K562 (cell line): ENCODE results near the gene ADK. TPM values are rescaled to one million over a fixed set of nuclear protein-coding genes. Genes with fewer than 3 reads are reported as not detected.

Source experiments
- ATAC-seq: fragments of 200-7000 bp; cut with Tn5 transposase; 3 replicates; pipeline ENCODE4 v1.9.1; 2020; ENCODE audit warnings: moderate library complexity
- BruUV-seq: library from RNA; stranded (reverse); fragments of 400-500 nt; replicated peaks from 2 replicates; lab custom pipeline; 2021; lab: Mats Ljungman, UMichigan
- CTCF ChIA-PET: fragments of 300-600 bp; formaldehyde crosslinking; extraction: SDS; loops from one replicate; lab custom pipeline; 2021; ENCODE audit warnings: low intra/inter-chr PET ratio; lab: Yijun Ruan, JAX
- POLR2A ChIA-PET: fragments of 300-600, 350-650 bp; sonication (Branson Sonifier 250); formaldehyde crosslinking; extraction: SDS; loops from one replicate; lab custom pipeline; 2021; ENCODE audit warnings: antibody characterized with exemption, inconsistent platforms; lab: Yijun Ruan, JAX
- DNase-seq, 4 experiments: peaks; one replicate each; pipeline versions ENCODE4 v3.0.0 to v3.0.0-alpha.2; 2011 to 2018; ENCODE audit warnings: low spot score in 3 of 4, mixed read lengths in 3 of 4; ENCODE audit errors: extremely low read depth in 1 of 4
- FAIRE-seq: peaks from 2 replicates; lab custom pipeline; 2011; peaks lifted over from hg19 to GRCh38; lab: Jason Lieb, UNC
- H2AFZ ChIP-seq: 2 replicates; pipeline ENCODE4 v1.6.0; 2011; ENCODE audit warnings: low read depth, low read length, control low read depth, inconsistent platforms
- H3K27ac ChIP-seq: fragments of 200-600 bp; 3 replicates; pipeline ENCODE4 v1.8.0; 2011; ENCODE audit warnings: low read depth, mild to moderate bottlenecking, control low read depth, inconsistent platforms, low read length, moderate library complexity, mixed read lengths; ENCODE audit errors: extremely low read depth
- H3K27me3 ChIP-seq, 2 experiments: fragments of 300-600 bp in 1 of 2; 2 replicates in 1 of 2; 3 replicates in 1 of 2; pipeline versions ENCODE4 v1.6.0 to v1.8.0; 2011; ENCODE audit warnings: inconsistent platforms in 2 of 2, low read length in 2 of 2, mild to moderate bottlenecking in 1 of 2, mixed read lengths in 1 of 2, moderate library complexity in 1 of 2; ENCODE audit not compliant: control insufficient read depth in 2 of 2, insufficient read depth in 2 of 2
- H3K36me3 ChIP-seq: fragments of 300-600 bp; 3 replicates; pipeline ENCODE4 v1.8.0; 2011; ENCODE audit warnings: mild to moderate bottlenecking, low read length, inconsistent platforms; ENCODE audit not compliant: control insufficient read depth, insufficient read depth
- H3K4me1 ChIP-seq, 2 experiments: fragments of 200-600 bp in 1 of 2; replicated peaks in 1 of 2; 2 replicates in 1 of 2; 3 replicates in 1 of 2; pipeline versions ENCODE4 v1.5.1 to v1.8.0; 2011; ENCODE audit warnings: inconsistent platforms in 2 of 2, low read length in 2 of 2, mild to moderate bottlenecking in 1 of 2, mixed read lengths in 1 of 2, moderate library complexity in 1 of 2; ENCODE audit not compliant: control insufficient read depth in 2 of 2, insufficient read depth in 2 of 2
- H3K4me2 ChIP-seq: 2 replicates; pipeline ENCODE4 v1.6.1; 2011; ENCODE audit warnings: low read length, control low read depth, inconsistent platforms, mixed read lengths; ENCODE audit not compliant: insufficient read depth
- H3K4me3 ChIP-seq: fragments of 200-600 bp; sonication (generic), shearing (Covaris generic); 2 replicates; pipeline ENCODE4 v1.5.1; 2016; ENCODE audit warnings: control low read depth, inconsistent platforms
- H3K79me2 ChIP-seq: fragments of 200-600 bp; 3 replicates; pipeline ENCODE4 v1.8.0; 2011; ENCODE audit warnings: low read length, inconsistent platforms; ENCODE audit not compliant: control insufficient read depth, insufficient read depth
- H3K9ac ChIP-seq, 2 experiments: 2 replicates each; pipeline versions ENCODE4 v1.6.0 to v1.6.1; 2011; ENCODE audit warnings: low read depth in 2 of 2, low read length in 2 of 2, control low read depth in 1 of 2, inconsistent platforms in 1 of 2, mild to moderate bottlenecking in 1 of 2, mixed read lengths in 1 of 2; ENCODE audit not compliant: insufficient read depth in 1 of 2
- H3K9me1 ChIP-seq: one replicate; pipeline ENCODE4 v1.6.0; 2011; ENCODE audit warnings: inconsistent platforms, mild to moderate bottlenecking, low read length, moderate library complexity; ENCODE audit not compliant: control insufficient read depth, insufficient read depth
- H3K9me3 ChIP-seq: replicated peaks from 2 replicates; pipeline ENCODE4 v1.5.1; 2011; ENCODE audit warnings: low read depth, low read length, inconsistent platforms; ENCODE audit not compliant: control insufficient read depth, insufficient read depth
- H4K20me1 ChIP-seq: replicated peaks from 2 replicates; pipeline ENCODE4 v1.6.1; 2011; ENCODE audit warnings: low read length, inconsistent platforms, mixed read lengths; ENCODE audit not compliant: control insufficient read depth, insufficient read depth
- BCOR ChIP-seq: fragments of 450-650 bp; IDR thresholded peaks from 2 replicates; pipeline ENCODE4 v1.6.1; 2016
- FOXJ3 ChIP-seq: sonication (generic); formaldehyde crosslinking; IDR thresholded peaks from 2 replicates; pipeline ENCODE4 v1.4.0; 2020; ENCODE audit warnings: mild to moderate bottlenecking, missing genetic modification reagents
- GTF2F1 ChIP-seq: IDR thresholded peaks from 2 replicates; pipeline ENCODE4 v1.6.1; 2011; ENCODE audit warnings: low read depth, low read length, improper control_type of control experiment
- HNRNPH1 ChIP-seq: fragments of 200-400 bp; formaldehyde crosslinking; optimal IDR thresholded peaks from 2 replicates; pipeline ENCODE3; 2017; ENCODE audit warnings: low read depth, mild to moderate bottlenecking, low read length, moderate library complexity
- ID3 ChIP-seq, 2 experiments: fragments of 250-450 bp in 1 of 2; fragments of 450-650 bp in 1 of 2; sonication (Bioruptor Pico) in 1 of 2; IDR thresholded peaks; 2 replicates each; pipeline versions ENCODE4 v1.6.1 to v1.8.0; 2016 to 2021; ENCODE audit warnings: mild to moderate bottlenecking in 2 of 2, moderate library complexity in 2 of 2, missing compliant biosample characterization in 1 of 2, missing genetic modification characterization in 1 of 2
- JUNB ChIP-seq: fragments of 450-650 bp; formaldehyde crosslinking; conservative IDR thresholded peaks from 2 replicates; pipeline ENCODE4 v1.4.0; 2020; ENCODE audit warnings: mild to moderate bottlenecking
- LARP7 ChIP-seq: fragments of 450-650 bp; IDR thresholded peaks from 2 replicates; pipeline ENCODE4 v1.6.1; 2016
- MTF1 ChIP-seq: fragments of 250-450 bp; sonication (Bioruptor Pico); IDR thresholded peaks from 2 replicates; pipeline ENCODE4 v1.9.0; 2021; ENCODE audit warnings: moderate library complexity, mild to moderate bottlenecking, inconsistent platforms, borderline replicate concordance
- NELFE ChIP-seq: IDR thresholded peaks from 2 replicates; pipeline ENCODE4 v1.6.1; 2011; ENCODE audit warnings: mild to moderate bottlenecking; ENCODE audit not compliant: insufficient read depth, insufficient read length
- PHF20 ChIP-seq: fragments of 450-650 bp; IDR thresholded peaks from 2 replicates; pipeline ENCODE4 v1.6.1; 2018; ENCODE audit not compliant: partially characterized antibody
- PHTF2 ChIP-seq: fragments of 250-450 bp; sonication (Bioruptor Pico); IDR thresholded peaks from 2 replicates; pipeline ENCODE4 v1.5.0; 2021; ENCODE audit warnings: mild to moderate bottlenecking
- RBM25 ChIP-seq: fragments of 200-400 bp; formaldehyde crosslinking; IDR thresholded peaks from 2 replicates; pipeline ENCODE4 v1.6.1; 2018; ENCODE audit warnings: low read length, low read depth, moderate library complexity; ENCODE audit not compliant: severe bottlenecking
- SAFB2 ChIP-seq: fragments of 200-400 bp; formaldehyde crosslinking; IDR thresholded peaks from 2 replicates; pipeline ENCODE4 v1.6.1; 2018; ENCODE audit warnings: borderline replicate concordance, low read length, low read depth, moderate library complexity; ENCODE audit not compliant: severe bottlenecking
- SIRT6 ChIP-seq: IDR thresholded peaks from one replicate; pipeline ENCODE4 v1.6.1; 2012; ENCODE audit warnings: low read depth, mild to moderate bottlenecking, control low read depth, inconsistent platforms, low read length, moderate library complexity
- STAT5A ChIP-seq: IDR thresholded peaks from 2 replicates; pipeline ENCODE4 v1.6.1; 2012; ENCODE audit warnings: low read length, inconsistent platforms, borderline replicate concordance
- U2AF1 ChIP-seq: fragments of 200-400 bp; formaldehyde crosslinking; optimal IDR thresholded peaks from 2 replicates; pipeline ENCODE3; 2017; ENCODE audit warnings: mild to moderate bottlenecking, low read depth, low read length, moderate library complexity
- ZBTB5 ChIP-seq: fragments of 450-650 bp; IDR thresholded peaks from 2 replicates; pipeline ENCODE4 v1.6.1; 2017; ENCODE audit warnings: antibody characterized with exemption
- in situ Hi-C: fragments of 300-500 bp; cut with MboI; formaldehyde crosslinking; loops from 4 replicates; pipeline ENCODE4 v1.15.0; 2018; ENCODE audit warnings: inconsistent platforms, mixed read lengths
- intact Hi-C: fragments of 100-400 bp; cut with micrococcal nuclease; formaldehyde crosslinking; loops from 2 replicates; pipeline ENCODE4 v1.14.2; 2022
- polyA plus RNA-seq, 8 experiments: library from polyadenylated mRNA; depleted of rRNA in 4 of 8; stranded (reverse) in 5 of 8; unstranded in 3 of 8; fragments of >200 nt; fragmentation: Nextera tagmentation in 2 of 8; fragmentation: Illumina TruSeq in 1 of 8; extraction: Ambion mirVana in 2 of 8; extraction: Trizol in 1 of 8; gene quantifications; 2 replicates each; pipeline versions ENCODE4 v1.2.1 to v1.2.3, GENCODE V29; 2011 to 2014; ENCODE audit warnings: inconsistent platforms in 1 of 8, missing spikeins in 1 of 8
- total RNA-seq, 7 experiments: library from RNA; depleted of rRNA in 6 of 7; stranded (reverse); fragments of >200 nt in 6 of 7; fragmentation: Illumina TruSeq in 2 of 7; extraction: Trizol in 2 of 7; gene quantifications; 2 replicates each; pipeline versions ENCODE4 v1.2.1 to v1.2.3, GENCODE V29; 2011 to 2021; ENCODE audit warnings: low replicate concordance in 1 of 7

Gene ADK
- total and polyA plus RNA-seq, 9 of the 15 experiments (the other 6 are each of a cell fraction or from before 2014, with no cell fraction given) = 54.2 to 97.8 (median 73.6) TPM

DNA sequence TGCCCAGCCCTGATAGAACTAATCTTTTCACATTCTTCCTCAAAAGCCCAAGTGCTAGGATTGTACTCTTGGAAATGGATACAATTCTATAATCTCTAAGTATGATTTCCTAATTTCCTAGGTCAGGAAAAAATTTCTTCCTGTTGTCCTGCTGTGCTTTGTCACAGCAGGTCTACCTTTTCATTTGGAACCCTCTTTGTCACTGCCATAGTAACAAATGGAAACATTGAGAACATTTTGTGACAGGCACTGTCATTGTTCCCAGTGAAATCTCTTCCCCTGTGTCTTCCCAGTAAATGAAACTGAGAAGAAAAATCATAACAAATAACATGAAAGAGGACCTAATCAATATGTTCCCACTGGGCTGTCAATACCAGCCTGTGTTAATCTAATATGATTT is 524.5 kb downstream of the ADK start:
- CTCF ChIA-PET = no interaction called here
- H3K9ac ChIP-seq = no peak overlapping the region
- no peaks in the 10 kb centered on the region for H3K9me3 ChIP-seq
- no peaks in the 10 kb centered on the region for H4K20me1 ChIP-seq
- in situ Hi-C loops = no loop called here
- TF ChIP-seq GTF2F1 = no peak
- TF ChIP-seq MTF1 (CRISPR knock-in tag) = no peak
- no peak for TF ChIP-seq STAT5A
- TF ChIP-seq FOXJ3 (CRISPR knock-in tag) = no peak
- no peak for TF ChIP-seq NELFE
- TF ChIP-seq SIRT6 = no peak
- no peak for TF ChIP-seq ZBTB5
- TF ChIP-seq U2AF1 = no peak
- no peak for TF ChIP-seq PHTF2
- no peak for TF ChIP-seq PHF20
- TF ChIP-seq HNRNPH1 = no peak
- TF ChIP-seq BCOR = no peak
- no peak for TF ChIP-seq ID3 (CRISPR knock-in tag; IDR thresholded peaks at IDR 0.05)
- TF ChIP-seq ID3 (tag; IDR thresholded peaks at IDR 0.05) = no peak
- TF ChIP-seq SAFB2 = no peak
- TF ChIP-seq JUNB (CRISPR knock-in tag) = no peak
- TF ChIP-seq LARP7 = no peak
- no peak for TF ChIP-seq RBM25
- TF ChIP-seq, all 486 proteins: peak for 0
- no peak for DNase-seq
- H3K27ac ChIP-seq = no peak overlapping the region
- no peaks in the 10 kb centered on the region for H3K27me3 ChIP-seq
- no peak for ATAC-seq
- no peaks in the 10 kb centered on the region for H3K4me1 ChIP-seq
- peaks cover 18% of the 10 kb centered on the region; the same call in 2 of the 3 replicates for H3K36me3 ChIP-seq
- intact Hi-C loops = no loop called here
- H2AFZ ChIP-seq = no peak overlapping the region
- POLR2A ChIA-PET = no interaction called here
- H3K9me1 ChIP-seq = no peaks in the 10 kb centered on the region
- H3K4me2 ChIP-seq = no peak overlapping the region
- H3K4me3 ChIP-seq = no peak overlapping the region
- no peaks in the 10 kb centered on the region for H3K79me2 ChIP-seq
- no TSS peak for BruUV-seq
- FAIRE-seq = no peak
